Measurements from ENCODE around the gene PRMT2.

- TF ChIP-seq FOXA1 (IDR thresholded peaks at IDR 0.05), result no peak
- TF ChIP-seq BHLHE40 (IDR thresholded peaks at IDR 0.05; ENCODE audit: borderline replicate concordance), result no peak
- TF ChIP-seq, protein P1, sequence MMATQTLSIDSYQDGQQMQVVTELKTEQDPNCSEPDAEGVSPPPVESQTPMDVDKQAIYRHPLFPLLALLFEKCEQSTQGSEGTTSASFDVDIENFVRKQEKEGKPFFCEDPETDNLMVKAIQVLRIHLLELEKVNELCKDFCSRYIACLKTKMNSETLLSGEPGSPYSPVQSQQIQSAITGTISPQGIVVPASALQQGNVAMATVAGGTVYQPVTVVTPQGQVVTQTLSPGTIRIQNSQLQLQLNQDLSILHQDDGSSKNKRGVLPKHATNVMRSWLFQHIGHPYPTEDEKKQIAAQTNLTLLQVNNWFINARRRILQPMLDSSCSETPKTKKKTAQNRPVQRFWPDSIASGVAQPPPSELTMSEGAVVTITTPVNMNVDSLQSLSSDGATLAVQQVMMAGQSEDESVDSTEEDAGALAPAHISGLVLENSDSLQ (IDR thresholded peaks at IDR 0.05), result no peak
- TF ChIP-seq ARNT (IDR thresholded peaks at IDR 0.05), result no peak
- no peak for TF ChIP-seq ZNF384 (IDR thresholded peaks at IDR 0.05)
These were observed 37.6 kb upstream of the PRMT2 start for GRCh38 chr21:46597896-46598343.

Measured in HEK293T (cell line).